IMR-90 (cell line): Measurements from ENCODE around the gene PGC. TPM values are rescaled to one million over a fixed set of nuclear protein-coding genes. Genes with fewer than 3 reads are reported as not detected.

Experiments used
- ATAC-seq: fragments of 200-7000 bp; cut with Tn5 transposase; 2 replicates; pipeline ENCODE4 v1.9.1; 2020; ENCODE audit warnings: low read depth, mild to moderate bottlenecking, moderate library complexity
- BruUV-seq: library from RNA; stranded (reverse); fragments of 400-500 nt; replicated peaks from 2 replicates; lab custom pipeline; 2021; lab: Mats Ljungman, UMichigan
- CTCF ChIA-PET: fragments of 300-600 bp; formaldehyde crosslinking; extraction: SDS; loops from one replicate; lab custom pipeline; 2021; ENCODE audit warnings: antibody characterized with exemption; lab: Yijun Ruan, JAX
- POLR2A ChIA-PET: fragments of 300-600 bp; sonication (Branson Sonifier 250); formaldehyde crosslinking; loops from one replicate; lab custom pipeline; 2022; ENCODE audit warnings: antibody characterized with exemption; ENCODE audit not compliant: unreplicated experiment; lab: Charles Lee
- DNase-seq: peaks from one replicate; pipeline ENCODE4 v3.0.0; 2013
- H2AFZ ChIP-seq: replicated peaks from 2 replicates; pipeline ENCODE3; 2013; ENCODE audit warnings: low read length, mild to moderate bottlenecking; ENCODE audit not compliant: poor library complexity
- H2AK5ac ChIP-seq: 2 replicates; pipeline ENCODE4 v1.6.1; 2013; ENCODE audit warnings: low read depth, low read length, inconsistent platforms
- H2AK9ac ChIP-seq: replicated peaks from 2 replicates; pipeline ENCODE3; 2013; ENCODE audit warnings: mild to moderate bottlenecking, low read depth, low read length, moderate library complexity; ENCODE audit not compliant: poor library complexity
- H2BK120ac ChIP-seq: 2 replicates; pipeline ENCODE4 v1.6.1; 2013; ENCODE audit warnings: low read depth, low read length, inconsistent platforms
- H2BK15ac ChIP-seq: 3 replicates; pipeline ENCODE4 v1.6.1; 2013; ENCODE audit warnings: low read depth, low read length, inconsistent platforms
- H2BK20ac ChIP-seq: 2 replicates; pipeline ENCODE4 v1.6.1; 2013; ENCODE audit warnings: low read depth, mild to moderate bottlenecking, inconsistent platforms, low read length, moderate library complexity
- H2BK5ac ChIP-seq: 2 replicates; pipeline ENCODE4 v1.6.1; 2013; ENCODE audit warnings: mild to moderate bottlenecking, low read depth, low read length, inconsistent platforms; ENCODE audit not compliant: poor library complexity, severe bottlenecking
- H3K14ac ChIP-seq: replicated peaks from 2 replicates; pipeline ENCODE4 v1.6.1; 2013; ENCODE audit warnings: low read depth, low read length, inconsistent platforms
- H3K18ac ChIP-seq: 2 replicates; pipeline ENCODE4 v1.6.1; 2013; ENCODE audit warnings: low read depth, low read length, control low read depth
- H3K23ac ChIP-seq: 2 replicates; pipeline ENCODE4 v1.6.1; 2013; ENCODE audit warnings: low read depth, low read length, inconsistent platforms
- H3K27ac ChIP-seq: 2 replicates; pipeline ENCODE4 v1.5.1; 2013; ENCODE audit warnings: mild to moderate bottlenecking, control low read depth, low read length; ENCODE audit not compliant: insufficient read depth
- H3K27me3 ChIP-seq: 2 replicates; pipeline ENCODE4 v1.6.1; 2013; ENCODE audit warnings: low read length; ENCODE audit not compliant: control insufficient read depth, insufficient read depth
- H3K36me3 ChIP-seq: 2 replicates; pipeline ENCODE4 v1.6.1; 2013; ENCODE audit warnings: low read length, mixed read lengths; ENCODE audit not compliant: control insufficient read depth, insufficient read depth
- H3K4ac ChIP-seq: 2 replicates; pipeline ENCODE4 v1.6.1; 2013; ENCODE audit warnings: low read depth, low read length, inconsistent platforms
- H3K4me1 ChIP-seq: 2 replicates; pipeline ENCODE4 v1.6.1; 2013; ENCODE audit warnings: low read length, mixed read lengths; ENCODE audit not compliant: control insufficient read depth, insufficient read depth
- H3K4me2 ChIP-seq: 2 replicates; pipeline ENCODE4 v1.6.1; 2013; ENCODE audit warnings: low read depth, mild to moderate bottlenecking, control low read depth, low read length, moderate library complexity
- H3K4me3 ChIP-seq: 2 replicates; pipeline ENCODE4 v1.5.1; 2013; ENCODE audit warnings: low read depth, mild to moderate bottlenecking, control low read depth, low read length, moderate library complexity; ENCODE audit not compliant: insufficient read depth
- H3K56ac ChIP-seq: 2 replicates; pipeline ENCODE4 v1.6.1; 2013; ENCODE audit warnings: low read length, inconsistent platforms; ENCODE audit not compliant: insufficient read depth; ENCODE audit errors: extremely low read depth
- H3K79me1 ChIP-seq, 2 experiments: 2 replicates each; pipeline ENCODE4 v1.6.1; 2013; ENCODE audit warnings: low read length in 2 of 2, inconsistent platforms in 1 of 2, low read depth in 1 of 2
- H3K9ac ChIP-seq: 2 replicates; pipeline ENCODE4 v1.6.1; 2013; ENCODE audit warnings: low read depth, low read length, control low read depth
- H3K9me1 ChIP-seq: 2 replicates; pipeline ENCODE4 v1.6.1; 2013; ENCODE audit warnings: low read length, inconsistent platforms; ENCODE audit not compliant: insufficient read depth
- H3K9me3 ChIP-seq: 2 replicates; pipeline ENCODE4 v1.6.1; 2013; ENCODE audit warnings: low read length; ENCODE audit not compliant: control insufficient read depth, insufficient read depth
- H4K20me1 ChIP-seq: 2 replicates; pipeline ENCODE4 v1.6.1; 2013; ENCODE audit warnings: low read length, inconsistent platforms; ENCODE audit not compliant: insufficient read depth
- H4K5ac ChIP-seq: 2 replicates; pipeline ENCODE4 v1.6.1; 2013; ENCODE audit warnings: mild to moderate bottlenecking, low read depth, low read length, control low read depth
- H4K8ac ChIP-seq, 2 experiments: 2 replicates each; pipeline ENCODE4 v1.6.1; 2013; ENCODE audit warnings: low read depth in 2 of 2, low read length in 2 of 2, control low read depth in 1 of 2, inconsistent platforms in 1 of 2
- H4K91ac ChIP-seq: 2 replicates; pipeline ENCODE4 v1.6.1; 2013; ENCODE audit warnings: low read depth, low read length, inconsistent platforms; ENCODE audit not compliant: insufficient read depth
- BHLHE40 ChIP-seq: fragments of 150-350 bp; IDR thresholded peaks from 2 replicates; pipeline ENCODE4 v1.6.1; 2016; ENCODE audit warnings: mild to moderate bottlenecking, low read depth, low read length
- POLR2A ChIP-seq: IDR thresholded peaks from 2 replicates; pipeline ENCODE4 v1.6.1; 2012; ENCODE audit warnings: mild to moderate bottlenecking, low read depth, low read length
- RCOR1 ChIP-seq: IDR thresholded peaks from 2 replicates; pipeline ENCODE4 v1.6.1; 2012; ENCODE audit warnings: mild to moderate bottlenecking, low read length, improper control_type of control experiment; ENCODE audit not compliant: insufficient replicate concordance
- USF2 ChIP-seq: fragments of 150-350 bp; IDR thresholded peaks from 2 replicates; pipeline ENCODE4 v1.6.1; 2017; ENCODE audit warnings: mild to moderate bottlenecking, antibody characterized with exemption, low read length, low read depth
- WGBS, 2 experiments: methylation state at CpG; one replicate each; pipeline versions ENCODE4 v1.1.5 to v1.1.7; 2013; ENCODE audit warnings: missing lambda C conversion rate in 2 of 2; ENCODE audit not compliant: insufficient read length in 1 of 2; ENCODE audit errors: extremely low coverage in 2 of 2; 5-methylcytosine and 5-hydroxymethylcytosine counted together
- dilution Hi-C: fragments of 300-500 bp; cut with HindIII; formaldehyde crosslinking; loops from one replicate; pipeline ENCODE4 v1.14.3; 2018; ENCODE audit warnings: low sequenced_read_pairs; ENCODE audit not compliant: unreplicated experiment
- in situ Hi-C: fragments of 300-500 bp; cut with MboI; formaldehyde crosslinking; loops from 3 replicates; pipeline ENCODE4 v1.14.3; 2019; ENCODE audit warnings: low sequenced_read_pairs, inconsistent platforms, mixed read lengths
- intact Hi-C: fragments of 100-400 bp; cut with micrococcal nuclease; formaldehyde crosslinking; loops from 2 replicates; pipeline ENCODE4 v1.10.0; 2022
- polyA plus RNA-seq, 3 experiments: library from polyadenylated mRNA; depleted of rRNA; stranded (reverse); fragments of >200 nt; gene quantifications; 2 replicates each; pipeline ENCODE4 v1.2.3, GENCODE V29; 2012; ENCODE audit warnings: low replicate concordance in 1 of 3
- total RNA-seq: library from RNA; depleted of rRNA; stranded (reverse); fragments of >200 nt; gene quantifications from 2 replicates; pipeline ENCODE4 v1.2.3, GENCODE V29; 2012

PGC gene
- total and polyA plus RNA-seq, 2 of the 4 experiments (the other 2 are of a cell fraction): not detected

DNA sequence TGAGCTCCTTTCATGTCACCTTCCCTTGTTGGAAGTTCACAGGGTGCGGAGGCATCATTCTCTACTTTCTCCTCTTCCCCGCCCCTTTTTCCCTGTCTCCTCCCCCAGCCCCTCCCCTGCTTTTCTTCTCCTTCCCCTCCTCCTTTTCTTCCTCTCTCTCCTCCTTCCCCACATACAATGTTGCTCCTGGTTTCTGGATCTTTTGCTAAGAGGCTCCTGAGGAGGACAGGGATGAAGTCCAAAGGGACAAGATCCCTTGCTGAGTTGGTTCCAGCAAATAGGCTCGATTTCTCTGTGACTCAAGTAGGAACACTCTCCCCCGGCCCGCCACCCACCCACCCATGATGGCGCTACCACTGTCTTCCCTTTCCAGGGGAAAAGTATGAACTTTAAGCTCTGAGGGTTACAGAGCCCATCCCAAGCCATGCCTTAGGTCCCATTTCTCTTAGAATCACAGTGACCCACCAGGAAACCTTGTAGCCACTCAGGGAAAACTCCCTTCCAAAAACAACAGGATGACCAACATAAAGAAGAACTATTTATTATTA, 10.9 kb downstream of the PGC start:
- Histone ChIP-seq H2BK15ac (no peak overlapping the region), H3K23ac (no peak overlapping the region), H2BK120ac (no peak overlapping the region), H4K20me1 (no peaks in the 10 kb centered on the region), H2AK9ac (peak overlapping the region; percentile 60), H3K56ac (no peak overlapping the region), H3K4me1 (peaks cover 12% of the 10 kb centered on the region), H3K4me2 (no peak overlapping the region), H3K9me3 (no peaks in the 10 kb centered on the region), H3K79me1 (peaks cover 6 to 13% of the 10 kb centered on the region in 2 experiments; a peak in 2 of 4 replicates), H2AK5ac (no peak overlapping the region), H3K4ac (no peak overlapping the region), H3K27ac (no peak overlapping the region), H2BK20ac (no peak overlapping the region), H2BK5ac (no peak overlapping the region), H3K9ac (no peak overlapping the region), H3K27me3 (peaks cover 4% of the 10 kb centered on the region; the same call in 1 of the 2 replicates), H4K8ac (peak overlapping the region in 1 of 2 experiments; percentile 74; a peak in 1 of 4 replicates), H3K4me3 (no peak overlapping the region), H2AFZ (peak overlapping the region; percentile 93), H3K18ac (no peak overlapping the region), H4K91ac (no peak overlapping the region), H4K5ac (no peak overlapping the region), H3K9me1 (peaks cover 4% of the 10 kb centered on the region; the same call in 1 of the 2 replicates), H3K36me3 (no peaks in the 10 kb centered on the region), H3K14ac (no peak overlapping the region)
- intact Hi-C loops (no loop called here), dilution Hi-C loops (no loop called here), in situ Hi-C loops (no loop called here)
- CTCF ChIA-PET: no interaction called here
- no TSS peak for BruUV-seq
- DNase-seq (no peak), ATAC-seq (no peak)
- no peak for TF ChIP-seq BHLHE40
- no peak for TF ChIP-seq POLR2A
- TF ChIP-seq RCOR1: no peak
- no peak for TF ChIP-seq USF2
- POLR2A ChIA-PET: no interaction called here
- WGBS, 2 experiments: no CpG with 5 or more reads among the region's 6 CpGs
